ENCODE results near the gene FAM177A1. TPM values are rescaled to one million over a fixed set of nuclear protein-coding genes. Genes with fewer than 3 reads are reported as not detected.
"Not testable (repeated sequence)": the region's sequence is repeated elsewhere in the genome, so short reads cannot be mapped to it uniquely, and the experiment has no call there.

Gene FAM177A1
- total RNA-seq, 1 donor from 2014 or later = 94.8 TPM

DNA sequence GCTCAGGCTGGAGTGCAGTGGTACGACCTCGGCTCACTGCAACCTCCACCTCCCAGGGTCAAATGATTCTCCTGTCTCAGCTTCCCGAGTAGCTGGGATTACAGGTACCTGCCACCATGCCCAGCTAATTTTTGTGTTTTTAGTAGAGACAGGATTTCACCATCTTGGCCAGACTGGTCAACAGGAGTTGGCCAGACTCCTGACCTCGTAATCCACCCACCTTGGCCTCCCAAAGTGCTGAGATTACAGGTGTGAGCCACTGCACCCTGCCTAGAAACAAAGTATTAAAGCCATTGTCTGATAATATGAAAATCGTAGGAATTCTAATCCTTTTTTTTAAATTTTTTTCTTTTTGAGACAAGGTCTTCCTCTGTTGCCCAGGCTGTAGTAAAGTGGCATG lies 19.7 kb downstream of the FAM177A1 start:
- not testable (repeated sequence) for H4K20me1 ChIP-seq (ENCODE audit: insufficient read depth, low read length); H3K27me3 ChIP-seq (ENCODE audit: insufficient read depth, low read length); H3K27ac ChIP-seq (ENCODE audit: low read depth, low read length); H3K9ac ChIP-seq (ENCODE audit: low read length); H3K27ac Mint-ChIP-seq (ENCODE audit: unreplicated experiment); H3K4me1 Mint-ChIP-seq (ENCODE audit: low read depth, unreplicated experiment); H2AFZ ChIP-seq (ENCODE audit: low read depth, low read length); H3K4me3 Mint-ChIP-seq (ENCODE audit: unreplicated experiment); H3K4me1 ChIP-seq (ENCODE audit: insufficient read depth, low read length); DNase-seq (ENCODE audit: low read depth); H3K9me3 Mint-ChIP-seq (ENCODE audit: unreplicated experiment); H3K27me3 Mint-ChIP-seq (ENCODE audit: low read depth, unreplicated experiment); H3K4me2 ChIP-seq (ENCODE audit: low read length); H3K4me3 ChIP-seq (ENCODE audit: insufficient read depth, low read depth, low read length); FAIRE-seq; H3K9me3 ChIP-seq (ENCODE audit: insufficient read depth, low read depth, low read length)
- Histone ChIP-seq H3K36me3 (ENCODE audit: insufficient read depth, low read length) (peaks cover 12% of the 10 kb centered on the region), H3K79me2 (ENCODE audit: insufficient read depth, low read length) (peaks cover 18% of the 10 kb centered on the region)
- H3K36me3 Mint-ChIP-seq (ENCODE audit: low read depth, unreplicated experiment) = peaks cover 12% of the 10 kb centered on the region

- Histone ChIP-seq H3K9me3 (ENCODE audit: insufficient read depth, low read depth, low read length) (no peaks in the 10 kb centered on the region), H3K9ac (ENCODE audit: low read length) (no peak overlapping the region), H3K27ac (ENCODE audit: low read depth, low read length) (no peak overlapping the region), H3K27me3 (ENCODE audit: insufficient read depth, low read length) (no peaks in the 10 kb centered on the region), H3K4me2 (ENCODE audit: low read length) (no peak overlapping the region), H2AFZ (ENCODE audit: low read depth, low read length) (no peak overlapping the region), H3K79me2 (ENCODE audit: insufficient read depth, low read length) (peaks cover 15% of the 10 kb centered on the region), H4K20me1 (ENCODE audit: insufficient read depth, low read length) (peaks cover 6% of the 10 kb centered on the region), H3K4me1 (ENCODE audit: insufficient read depth, low read length) (no peaks in the 10 kb centered on the region), H3K36me3 (ENCODE audit: insufficient read depth, low read length) (peaks cover 14% of the 10 kb centered on the region), H3K4me3 (ENCODE audit: insufficient read depth, low read depth, low read length) (no peak overlapping the region)
- Mint-ChIP-seq H3K36me3 (ENCODE audit: low read depth, unreplicated experiment) (peaks cover 17% of the 10 kb centered on the region), H3K9me3 (ENCODE audit: unreplicated experiment) (peaks cover 2% of the 10 kb centered on the region), H3K27ac (ENCODE audit: unreplicated experiment) (no peak overlapping the region), H3K4me3 (ENCODE audit: unreplicated experiment) (no peak overlapping the region), H3K4me1 (ENCODE audit: low read depth, unreplicated experiment) (no peaks in the 10 kb centered on the region), H3K27me3 (ENCODE audit: low read depth, unreplicated experiment) (no peaks in the 10 kb centered on the region)
- no peak for TF ChIP-seq EZH2 (IDR thresholded peaks at IDR 0.05; ENCODE audit: insufficient read depth, low read length)
- no peak for TF ChIP-seq CTCF (IDR thresholded peaks at IDR 0.05; ENCODE audit: insufficient read depth, low read depth, low read length)
- FAIRE-seq = no peak
- no peak for DNase-seq (ENCODE audit: low read depth)
Measured at GRCh38 chr14:35068238-35069012, 22.4 kb downstream of the FAM177A1 start.

- no peaks in the 10 kb centered on the region for H3K9me3 Mint-ChIP-seq (ENCODE audit: unreplicated experiment)
- H3K27me3 ChIP-seq (ENCODE audit: insufficient read depth, low read length) = no peaks in the 10 kb centered on the region
- H3K27ac Mint-ChIP-seq (ENCODE audit: unreplicated experiment) = no peak overlapping the region
- H3K4me2 ChIP-seq (ENCODE audit: low read length) = no peak overlapping the region
- no peaks in the 10 kb centered on the region for H3K4me1 ChIP-seq (ENCODE audit: insufficient read depth, low read length)
- no peak overlapping the region for H3K9ac ChIP-seq (ENCODE audit: low read length)
- no peak overlapping the region for H3K4me3 Mint-ChIP-seq (ENCODE audit: unreplicated experiment)
- DNase-seq (ENCODE audit: low read depth) = no peak
- no peaks in the 10 kb centered on the region for H3K27me3 Mint-ChIP-seq (ENCODE audit: low read depth, unreplicated experiment)
- peaks cover 14% of the 10 kb centered on the region for H4K20me1 ChIP-seq (ENCODE audit: insufficient read depth, low read length)
- peaks cover 23% of the 10 kb centered on the region for H3K36me3 Mint-ChIP-seq (ENCODE audit: low read depth, unreplicated experiment)
- H3K9me3 ChIP-seq (ENCODE audit: insufficient read depth, low read depth, low read length) = no peaks in the 10 kb centered on the region
- H3K27ac ChIP-seq (ENCODE audit: low read depth, low read length) = no peak overlapping the region
- no peak for FAIRE-seq
- TF ChIP-seq EZH2 (IDR thresholded peaks at IDR 0.05; ENCODE audit: insufficient read depth, low read length) (no peak), CTCF (IDR thresholded peaks at IDR 0.05; ENCODE audit: insufficient read depth, low read depth, low read length) (no peak)
- H2AFZ ChIP-seq (ENCODE audit: low read depth, low read length) = no peak overlapping the region
- no peak overlapping the region for H3K4me3 ChIP-seq (ENCODE audit: insufficient read depth, low read depth, low read length)
- H3K79me2 ChIP-seq (ENCODE audit: insufficient read depth, low read length) = peaks cover 19% of the 10 kb centered on the region
- no peaks in the 10 kb centered on the region for H3K4me1 Mint-ChIP-seq (ENCODE audit: low read depth, unreplicated experiment)
- peaks cover 19% of the 10 kb centered on the region for H3K36me3 ChIP-seq (ENCODE audit: insufficient read depth, low read length)
Measured at GRCh38 chr14:35072226-35072625, 26.2 kb downstream of the FAM177A1 start.

Measured in astrocyte (in vitro differentiated cells and primary cell).